DMS114 treated with DMSO at 0.1 percent for 48 hours (cell line): ENCODE data around the gene ZCCHC9.
A peak's percentile ranks its signal among the peaks of the same experiment; 100 is the strongest.
"Not testable (repeated sequence)": the region's sequence is repeated elsewhere in the genome, so short reads cannot be mapped to it uniquely, and the experiment has no call there.

ENCODE experiments used
- DNase-seq: peaks from one replicate; lab custom pipeline; 2025; ENCODE audit not compliant: unreplicated experiment; lab: John Stamatoyannopoulos, UW

Gene ZCCHC9, protein sequence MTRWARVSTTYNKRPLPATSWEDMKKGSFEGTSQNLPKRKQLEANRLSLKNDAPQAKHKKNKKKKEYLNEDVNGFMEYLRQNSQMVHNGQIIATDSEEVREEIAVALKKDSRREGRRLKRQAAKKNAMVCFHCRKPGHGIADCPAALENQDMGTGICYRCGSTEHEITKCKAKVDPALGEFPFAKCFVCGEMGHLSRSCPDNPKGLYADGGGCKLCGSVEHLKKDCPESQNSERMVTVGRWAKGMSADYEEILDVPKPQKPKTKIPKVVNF

DNA sequence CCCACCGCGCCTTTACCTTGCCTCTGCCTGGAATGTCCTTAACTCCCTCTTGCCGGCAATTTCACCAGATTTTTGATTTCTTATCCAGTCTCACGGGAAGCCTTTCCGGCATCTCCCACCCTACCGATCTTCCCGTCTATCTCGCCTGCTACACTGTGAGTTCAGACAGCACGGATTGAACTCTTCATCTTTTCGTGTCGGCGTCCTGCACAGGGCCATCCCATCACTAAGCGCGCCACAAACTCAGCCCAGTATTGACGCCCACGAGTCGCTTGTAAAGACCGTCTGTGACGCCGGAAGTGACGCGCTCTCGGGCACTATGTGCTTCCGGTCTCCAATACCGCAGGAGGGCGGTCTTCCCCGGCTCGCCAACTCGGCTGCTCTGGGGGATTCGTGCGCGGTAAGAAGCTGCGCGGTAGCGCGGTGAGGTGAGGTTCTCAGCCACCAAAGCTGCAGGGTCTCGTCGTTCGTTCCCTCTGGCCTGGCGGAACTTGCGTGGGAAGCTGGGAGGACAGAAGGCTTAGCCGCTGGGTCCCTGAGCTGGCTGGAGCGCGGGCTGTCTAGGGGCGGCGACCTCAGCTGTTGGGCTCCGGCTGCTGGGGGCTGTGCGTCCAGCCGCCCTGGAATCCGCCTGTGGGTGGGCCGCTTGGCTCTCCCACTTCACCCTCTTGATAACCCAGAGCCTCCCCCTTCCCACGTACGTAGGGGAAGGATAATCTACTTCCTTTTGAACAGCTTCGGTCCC, at the start of gene ZCCHC9:
Gene ZCCHC9, plus strand, starts transcription at position 317 of the 745 bp plus-strand sequence. CDS start 3,171 bp downstream, outside the sequence.
- DNase-seq, result peak; percentile 88

DNA sequence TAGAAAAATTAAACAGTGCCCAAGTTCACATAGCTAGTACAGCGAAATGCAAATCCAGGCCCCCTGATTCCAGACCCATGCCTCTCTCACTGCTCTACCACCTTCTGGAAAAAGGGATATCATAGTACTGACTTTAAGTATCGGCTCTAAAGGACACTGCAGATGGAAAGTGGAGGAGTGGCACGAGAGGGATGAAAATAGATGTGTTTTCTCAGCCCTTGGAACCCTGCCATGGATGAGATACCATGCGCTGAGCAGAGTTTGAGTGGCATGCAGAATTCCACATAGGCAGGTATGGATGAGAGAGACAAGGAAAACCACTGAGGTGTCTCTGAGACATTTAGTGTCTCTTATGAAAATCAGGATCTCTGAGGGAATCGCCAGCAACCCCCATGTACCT, 49.5 kb upstream of the ZCCHC9 start:
- DNase-seq, result no peak

GRCh38 chr5:81252904-81253303, 48.5 kb upstream of the ZCCHC9 start:
- DNase-seq, result no peak

DNA sequence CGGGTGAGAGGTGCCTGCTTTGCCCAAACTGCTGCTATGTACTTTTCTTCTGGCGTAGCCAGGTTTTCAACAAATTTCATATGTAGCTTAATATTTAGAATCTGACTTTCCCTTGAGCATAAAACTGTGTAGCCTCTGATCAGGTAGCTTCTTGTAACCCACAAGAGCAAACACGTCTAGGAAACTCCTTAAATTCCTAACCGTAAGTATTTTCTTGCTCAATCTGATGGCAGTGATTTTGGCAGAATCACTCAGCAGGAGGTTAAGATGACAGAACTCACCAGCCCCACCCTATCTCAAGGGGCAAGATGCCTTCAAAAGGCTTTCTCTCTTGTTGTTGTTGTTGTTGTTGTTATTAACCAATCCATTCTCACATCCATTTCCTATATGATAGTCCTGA, 47.5 kb upstream of the ZCCHC9 start:
- no peak for DNase-seq

- DNase-seq, result no peak
These were observed 46.4 kb upstream of the ZCCHC9 start for GRCh38 chr5:81254886-81255559.

DNA sequence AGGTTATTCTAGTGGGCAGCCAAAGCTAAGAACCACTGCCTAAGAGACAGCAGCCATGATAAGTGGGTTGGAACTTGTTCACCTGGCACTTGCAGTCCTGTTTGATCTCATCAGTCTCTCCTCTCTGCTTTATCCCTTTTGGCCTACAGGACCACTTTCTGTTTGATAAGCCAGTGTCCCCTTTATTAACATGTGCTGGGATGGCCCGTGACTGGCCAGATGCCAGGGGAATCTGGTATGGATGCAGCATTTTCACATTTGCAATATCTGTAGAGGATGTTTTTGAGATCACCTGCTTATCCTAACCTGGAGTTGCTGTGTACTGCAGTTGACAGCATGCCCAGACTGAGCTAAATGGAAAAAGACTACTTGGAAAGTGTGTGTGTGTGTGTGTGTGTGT, 44.6 kb upstream of the ZCCHC9 start:
- DNase-seq, result no peak

- DNase-seq, result not testable (repeated sequence)
These were observed 38.6 kb upstream of the ZCCHC9 start for GRCh38 chr5:81262796-81263195.

DNA sequence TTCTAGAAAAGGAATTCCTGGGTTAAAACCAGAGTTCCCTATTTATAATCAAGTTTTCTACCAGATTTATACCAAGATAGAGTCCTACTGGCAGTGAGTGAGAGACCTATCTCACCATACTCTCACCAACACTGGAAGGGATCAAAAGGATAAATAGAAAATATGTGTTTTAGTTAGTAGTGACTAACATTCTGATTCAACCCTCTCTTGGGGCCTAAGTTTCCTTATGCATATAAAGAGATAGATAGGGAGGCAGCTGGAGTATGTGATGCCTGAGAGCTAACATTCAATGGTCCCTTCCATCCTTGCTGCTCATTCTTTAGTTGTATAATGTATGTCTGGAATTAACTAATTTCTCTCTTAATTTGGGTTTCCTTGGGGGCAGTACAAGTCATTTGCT, 36.3 kb upstream of the ZCCHC9 start:
- DNase-seq, result no peak

- DNase-seq, result no peak
These were observed 32.7 kb upstream of the ZCCHC9 start for GRCh38 chr5:81268521-81269196.

DNA sequence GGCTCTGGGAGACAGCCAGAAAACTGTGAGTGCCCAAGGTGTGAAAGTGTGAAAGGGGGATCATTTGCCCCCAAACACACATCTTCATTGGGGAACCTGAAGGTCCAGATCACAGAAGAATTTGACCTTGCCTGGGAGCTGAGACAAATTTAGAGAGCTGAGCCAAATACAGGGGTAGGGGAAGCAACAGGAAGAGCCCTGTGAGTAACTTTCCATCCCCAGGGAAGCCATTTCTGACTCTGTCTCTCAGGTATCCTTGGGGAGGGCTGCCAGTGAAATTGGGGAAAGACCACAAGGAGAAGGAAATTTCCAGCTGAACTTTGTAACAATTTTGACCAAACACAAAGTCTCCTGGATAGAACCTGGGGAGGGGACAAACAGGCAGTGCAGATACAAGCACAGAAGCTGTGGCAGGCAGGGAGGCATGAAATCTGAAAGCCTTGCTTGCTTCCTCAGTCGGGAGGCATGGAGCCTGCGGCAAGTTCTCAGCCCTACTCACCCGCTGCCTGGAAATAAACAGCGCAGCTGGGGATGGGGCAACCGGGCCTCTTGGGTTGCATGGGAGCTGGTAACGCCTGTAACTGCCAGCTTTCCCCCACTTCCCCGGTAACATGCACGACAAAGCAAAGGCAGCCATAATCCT, 31.5 kb upstream of the ZCCHC9 start:
- no peak for DNase-seq

GRCh38 chr5:81270394-81271027, 30.9 kb upstream of the ZCCHC9 start:
- DNase-seq, result not testable (repeated sequence)

GRCh38 chr5:81283976-81284375, 17.4 kb upstream of the ZCCHC9 start:
- no peak for DNase-seq

DNA sequence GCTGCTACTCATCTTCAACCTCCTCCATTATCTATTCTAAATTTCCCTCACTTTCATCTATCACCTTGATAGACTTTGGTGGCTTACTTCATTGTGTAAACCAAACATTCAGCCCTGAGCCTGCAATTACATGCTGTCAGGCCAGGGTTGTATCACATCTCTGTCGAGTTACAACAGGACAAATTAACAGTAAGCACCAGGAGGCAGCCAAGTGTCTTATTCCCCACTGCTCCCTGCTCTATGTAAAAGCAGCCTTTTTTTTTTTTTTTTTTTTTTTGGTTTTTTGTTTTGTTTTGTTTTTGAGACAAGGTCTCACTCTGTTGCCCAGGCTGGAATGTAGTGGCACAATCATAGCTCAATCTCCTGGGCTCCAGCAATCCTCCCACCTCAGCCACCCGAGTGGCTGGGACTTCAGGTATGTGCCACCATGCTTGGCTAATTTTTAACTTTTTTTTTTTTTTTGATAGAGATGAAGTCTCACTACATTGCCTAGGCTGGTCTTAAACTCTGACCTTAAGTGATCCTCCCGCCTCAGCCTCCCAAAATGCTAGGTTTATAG, 15.2 kb upstream of the ZCCHC9 start:
- no peak for DNase-seq

DNA sequence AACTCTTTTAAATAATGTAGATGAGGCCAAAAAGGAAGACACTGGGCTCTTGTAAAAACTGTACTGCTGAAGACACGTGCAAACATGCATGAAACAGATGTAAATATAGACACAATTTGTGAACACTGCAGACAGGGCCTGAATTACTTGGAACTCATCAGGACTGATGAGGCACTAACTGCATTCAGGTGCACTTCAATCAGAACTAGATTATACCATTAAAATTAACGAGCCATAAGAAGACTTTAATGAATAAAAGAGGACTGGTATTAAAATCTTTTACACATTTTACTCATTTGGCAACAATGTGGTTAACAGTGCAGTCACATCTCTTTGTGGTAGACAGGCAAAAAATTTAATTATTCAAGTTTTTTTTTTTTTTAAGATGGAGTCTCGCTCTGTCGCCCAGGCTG, 13.4 kb upstream of the ZCCHC9 start:
- DNase-seq, result no peak

DNA sequence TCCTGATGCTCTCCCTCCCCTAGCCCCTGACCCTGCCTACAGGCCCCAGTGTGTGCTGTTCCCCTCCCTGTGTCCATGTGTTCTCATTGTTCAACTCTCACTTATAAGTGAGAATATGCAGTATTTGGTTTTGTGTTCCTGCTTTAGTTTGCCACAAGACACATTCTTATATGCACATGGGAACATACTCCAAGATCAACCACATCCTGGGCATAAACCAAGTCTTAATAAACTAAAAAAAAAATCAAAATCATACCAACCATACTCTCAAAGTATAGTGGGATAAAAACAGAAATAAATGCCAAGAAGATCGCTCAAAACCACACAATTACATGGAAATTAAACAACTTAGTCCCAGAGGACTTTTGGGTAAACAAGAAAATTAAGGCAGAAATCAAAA, 11.2 kb upstream of the ZCCHC9 start:
- DNase-seq, result no peak

- no peak for DNase-seq
These were observed 9.3 kb upstream of the ZCCHC9 start for GRCh38 chr5:81292130-81292529.

GRCh38 chr5:81294021-81294420, 7.4 kb upstream of the ZCCHC9 start:
- not testable (repeated sequence) for DNase-seq

DNA sequence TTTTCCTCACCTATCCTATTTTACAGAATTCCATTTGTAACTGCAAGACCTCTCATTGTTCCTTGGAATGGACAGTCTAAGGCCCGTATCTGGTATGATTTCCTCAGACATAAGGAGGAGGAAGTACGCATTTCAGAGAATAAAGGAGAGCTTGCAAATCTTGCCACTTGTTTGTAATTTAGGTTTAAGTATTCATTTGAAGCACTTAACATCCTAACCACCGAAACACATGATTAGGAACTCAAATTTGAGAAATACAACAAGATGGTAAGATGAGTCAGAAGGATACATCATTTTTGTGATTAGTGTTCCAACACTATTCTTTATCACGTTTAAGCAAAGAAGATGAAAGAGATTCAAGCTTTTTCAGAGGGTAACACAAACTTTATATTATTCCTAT, 3.9 kb upstream of the ZCCHC9 start:
- DNase-seq, result no peak

- DNase-seq, result no peak
These were observed 491 bp upstream of the ZCCHC9 start for GRCh38 chr5:81300921-81301270.

DNA sequence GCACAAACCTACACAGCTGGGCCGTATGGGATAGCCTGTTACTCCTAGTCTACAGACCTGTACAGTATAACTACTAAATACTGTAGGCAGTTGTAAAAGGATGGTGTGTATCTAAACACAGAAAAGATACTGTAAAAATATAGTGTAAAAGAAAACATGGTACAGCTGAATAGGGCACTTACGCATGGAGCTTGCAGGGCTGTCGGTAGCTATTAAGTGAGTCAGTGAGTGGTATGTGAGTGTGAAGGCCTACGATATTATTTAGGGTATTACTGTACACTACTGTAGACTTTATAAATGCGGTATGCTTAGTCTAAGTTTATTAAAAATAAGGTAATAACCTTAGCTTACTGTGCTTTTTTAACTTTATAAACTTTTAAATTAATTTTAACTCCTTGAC, 1.2 kb downstream of the ZCCHC9 start:
- no peak for DNase-seq
